ENCODE data around the gene PLAC8L1. TPM values are rescaled to one million over a fixed set of nuclear protein-coding genes. Genes with fewer than 3 reads are reported as not detected.

PLAC8L1 gene
- total and polyA plus RNA-seq, 2 of the 13 experiments (the other 11 are each of a cell fraction or from before 2014, with no cell fraction given) = 0.44 TPM; not detected in 1

- ATAC-seq = no peak
- in situ Hi-C loops (cut with HindIII; ENCODE audit: extremely low pct_ligation_motif_present, low pct_unique_long_range_greater_than_20kb) (no loop called here), intact Hi-C loops (cut with micrococcal nuclease; ENCODE audit: unreplicated experiment) (no loop called here)
- no peaks in the 10 kb centered on the region for H3K36me3 ChIP-seq (replicated peaks in 1 of 2; ENCODE audit: control insufficient read depth in 1 of 2, insufficient read depth in 2 of 2, low read length in 2 of 2)
- no peaks in the 10 kb centered on the region for H4K20me1 ChIP-seq (ENCODE audit: insufficient read depth, low read length)
- TF ChIP-seq CBFB (CRISPR knock-in tag; IDR thresholded peaks at IDR 0.05) = no peak
- no peak for TF ChIP-seq ZNF510 (CRISPR knock-in tag; IDR thresholded peaks at IDR 0.05; ENCODE audit: low read depth)
- TF ChIP-seq PBX2 (CRISPR knock-in tag; IDR thresholded peaks at IDR 0.05) = no peak
- no peak for TF ChIP-seq E2F2 (CRISPR knock-in tag; IDR thresholded peaks at IDR 0.05; ENCODE audit: borderline replicate concordance)
- no peak for TF ChIP-seq JUN (CRISPR knock-in tag; IDR thresholded peaks at IDR 0.05)
- no peak for TF ChIP-seq ZNF263 (CRISPR knock-in tag; IDR thresholded peaks at IDR 0.05)
- TF ChIP-seq ZNF431 (CRISPR knock-in tag; IDR thresholded peaks at IDR 0.05; ENCODE audit: borderline replicate concordance, low read depth) = no peak
- no peak for TF ChIP-seq ZNF567 (CRISPR knock-in tag; IDR thresholded peaks at IDR 0.05; ENCODE audit: borderline replicate concordance)
- no peak for TF ChIP-seq ZFP82 (CRISPR knock-in tag; IDR thresholded peaks at IDR 0.05; ENCODE audit: borderline replicate concordance)
- TF ChIP-seq, protein P1, sequence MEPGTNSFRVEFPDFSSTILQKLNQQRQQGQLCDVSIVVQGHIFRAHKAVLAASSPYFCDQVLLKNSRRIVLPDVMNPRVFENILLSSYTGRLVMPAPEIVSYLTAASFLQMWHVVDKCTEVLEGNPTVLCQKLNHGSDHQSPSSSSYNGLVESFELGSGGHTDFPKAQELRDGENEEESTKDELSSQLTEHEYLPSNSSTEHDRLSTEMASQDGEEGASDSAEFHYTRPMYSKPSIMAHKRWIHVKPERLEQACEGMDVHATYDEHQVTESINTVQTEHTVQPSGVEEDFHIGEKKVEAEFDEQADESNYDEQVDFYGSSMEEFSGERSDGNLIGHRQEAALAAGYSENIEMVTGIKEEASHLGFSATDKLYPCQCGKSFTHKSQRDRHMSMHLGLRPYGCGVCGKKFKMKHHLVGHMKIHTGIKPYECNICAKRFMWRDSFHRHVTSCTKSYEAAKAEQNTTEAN (CRISPR knock-in tag; conservative IDR thresholded peaks at IDR 0.05) = no peak
- no peak for TF ChIP-seq DRAP1 (CRISPR knock-in tag; IDR thresholded peaks at IDR 0.05)
- no peak for TF ChIP-seq ZNF782 (CRISPR knock-in tag; IDR thresholded peaks at IDR 0.05; ENCODE audit: borderline replicate concordance)
- no peak for TF ChIP-seq NCOR1 (IDR thresholded peaks at IDR 0.05; ENCODE audit: borderline replicate concordance, low read length)
- TF ChIP-seq ATRX (CRISPR knock-in tag; IDR thresholded peaks at IDR 0.05; ENCODE audit: borderline replicate concordance) = no peak
- no peaks in the 10 kb centered on the region for H3K9me3 ChIP-seq (ENCODE audit: low read length)
- peaks cover 9% of the 10 kb centered on the region for H3K4me1 ChIP-seq (ENCODE audit: insufficient read depth, low read length)
- no peak for DNase-seq (ENCODE audit: low spot score)
- no peak overlapping the region for H3K4me3 ChIP-seq (replicated peaks in 1 of 3; ENCODE audit: insufficient read depth in 1 of 3, low read depth in 2 of 3, low read length in 3 of 3)
- H2AFZ ChIP-seq (ENCODE audit: low read length) = no peak overlapping the region
- no peak overlapping the region for H3K27ac ChIP-seq (ENCODE audit: extremely low read length, insufficient read depth, low read length)
- 42% methylated on average over 2 of the region's 2 CpGs for WGBS (ENCODE audit: low lambda C conversion rate)
- no peak overlapping the region for H3K4me2 ChIP-seq (ENCODE audit: low read depth, low read length)
- ChIA-PET POLR2A (no interaction called here), CTCF (ENCODE audit: low intra/inter-chr PET ratio, low total read pairs) (no interaction called here)
- no peak overlapping the region for H3K9ac ChIP-seq (ENCODE audit: insufficient read depth, low read depth, low read length)
- no peak for FAIRE-seq
- no TSS peak for BruUV-seq (replicated peaks)
- H3K79me2 ChIP-seq (ENCODE audit: insufficient read depth, low read length) = no peaks in the 10 kb centered on the region
- no peaks in the 10 kb centered on the region for H3K27me3 ChIP-seq (ENCODE audit: control insufficient read depth in 1 of 2, insufficient read depth in 2 of 2, low read length in 2 of 2)
Measured at GRCh38 chr5:146078566-146078965, 26.8 kb downstream of the PLAC8L1 start.
